ENCODE measurements around the gene FAIM.

DNA sequence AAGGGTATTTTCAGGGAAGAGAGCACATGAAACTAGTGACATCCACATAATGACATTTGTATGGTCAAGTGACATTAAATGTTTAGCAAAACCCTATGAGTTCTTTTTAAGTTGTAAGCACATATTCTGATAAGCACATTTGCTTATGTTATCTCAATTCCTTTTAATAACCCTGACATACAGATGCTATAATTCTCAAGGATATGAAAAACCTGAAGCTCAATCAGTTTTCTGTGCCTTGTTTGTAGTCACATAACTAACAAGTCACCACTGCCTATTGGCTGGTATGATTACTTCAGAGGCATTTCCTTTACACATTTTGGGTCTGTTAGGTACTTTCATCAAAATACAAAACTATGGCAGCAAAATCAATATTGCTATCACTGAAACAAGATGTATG is 74.1 kb downstream of the FAIM start:
- TF ChIP-seq, protein P1, sequence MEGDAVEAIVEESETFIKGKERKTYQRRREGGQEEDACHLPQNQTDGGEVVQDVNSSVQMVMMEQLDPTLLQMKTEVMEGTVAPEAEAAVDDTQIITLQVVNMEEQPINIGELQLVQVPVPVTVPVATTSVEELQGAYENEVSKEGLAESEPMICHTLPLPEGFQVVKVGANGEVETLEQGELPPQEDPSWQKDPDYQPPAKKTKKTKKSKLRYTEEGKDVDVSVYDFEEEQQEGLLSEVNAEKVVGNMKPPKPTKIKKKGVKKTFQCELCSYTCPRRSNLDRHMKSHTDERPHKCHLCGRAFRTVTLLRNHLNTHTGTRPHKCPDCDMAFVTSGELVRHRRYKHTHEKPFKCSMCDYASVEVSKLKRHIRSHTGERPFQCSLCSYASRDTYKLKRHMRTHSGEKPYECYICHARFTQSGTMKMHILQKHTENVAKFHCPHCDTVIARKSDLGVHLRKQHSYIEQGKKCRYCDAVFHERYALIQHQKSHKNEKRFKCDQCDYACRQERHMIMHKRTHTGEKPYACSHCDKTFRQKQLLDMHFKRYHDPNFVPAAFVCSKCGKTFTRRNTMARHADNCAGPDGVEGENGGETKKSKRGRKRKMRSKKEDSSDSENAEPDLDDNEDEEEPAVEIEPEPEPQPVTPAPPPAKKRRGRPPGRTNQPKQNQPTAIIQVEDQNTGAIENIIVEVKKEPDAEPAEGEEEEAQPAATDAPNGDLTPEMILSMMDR (IDR thresholded peaks at IDR 0.05): no peak
- no peak for TF ChIP-seq POLR2A (IDR thresholded peaks at IDR 0.05)
